ENCODE results near the gene SPDEF. TPM values are rescaled to one million over a fixed set of nuclear protein-coding genes. Genes with fewer than 3 reads are reported as not detected.

Gene SPDEF
- total and polyA plus RNA-seq, 2 of the 13 experiments (the other 11 are each of a cell fraction or from before 2014, with no cell fraction given), result not detected

GRCh38 chr6:34540222-34540621, 15.9 kb downstream of the SPDEF start:
- H3K79me2 ChIP-seq (ENCODE audit: insufficient read depth, low read length), result no peaks in the 10 kb centered on the region
- WGBS (ENCODE audit: low lambda C conversion rate), result 16% methylated on average over 5 of the region's 5 CpGs
- no peak for FAIRE-seq
- H3K9ac ChIP-seq (ENCODE audit: insufficient read depth, low read depth, low read length), result no peak overlapping the region
- no peaks in the 10 kb centered on the region for H3K36me3 ChIP-seq (replicated peaks in 1 of 2; ENCODE audit: control insufficient read depth in 1 of 2, insufficient read depth in 2 of 2, low read length in 2 of 2)
- H4K20me1 ChIP-seq (ENCODE audit: insufficient read depth, low read length), result no peaks in the 10 kb centered on the region; the same call in 1 of the 2 replicates
- H3K9me3 ChIP-seq (ENCODE audit: low read length), result no peaks in the 10 kb centered on the region
- ChIA-PET POLR2A (no interaction called here), CTCF (ENCODE audit: low intra/inter-chr PET ratio, low total read pairs) (no interaction called here)
- H3K27me3 ChIP-seq (ENCODE audit: control insufficient read depth in 1 of 2, insufficient read depth in 2 of 2, low read length in 2 of 2), result peaks cover 20 to 67% of the 10 kb centered on the region in 2 experiments
- ATAC-seq, result no peak
- TF ChIP-seq SUZ12 (IDR thresholded peaks at IDR 0.05; ENCODE audit: low read depth, low read length), result no peak
- TF ChIP-seq DNMT3B (CRISPR knock-in tag; conservative IDR thresholded peaks at IDR 0.05), result no peak
- TF ChIP-seq ELK4 (CRISPR knock-in tag; IDR thresholded peaks at IDR 0.05; ENCODE audit: borderline replicate concordance), result no peak
- no peak for TF ChIP-seq EED (CRISPR knock-in tag; IDR thresholded peaks at IDR 0.05)
- TF ChIP-seq ZNF333 (CRISPR knock-in tag; IDR thresholded peaks at IDR 0.05; ENCODE audit: borderline replicate concordance), result no peak
- no peak for TF ChIP-seq ATM (IDR thresholded peaks at IDR 0.05; ENCODE audit: borderline replicate concordance)
- no peak for TF ChIP-seq ARHGAP35 (CRISPR knock-in tag; IDR thresholded peaks at IDR 0.05; ENCODE audit: borderline replicate concordance)
- TF ChIP-seq, protein P1, sequence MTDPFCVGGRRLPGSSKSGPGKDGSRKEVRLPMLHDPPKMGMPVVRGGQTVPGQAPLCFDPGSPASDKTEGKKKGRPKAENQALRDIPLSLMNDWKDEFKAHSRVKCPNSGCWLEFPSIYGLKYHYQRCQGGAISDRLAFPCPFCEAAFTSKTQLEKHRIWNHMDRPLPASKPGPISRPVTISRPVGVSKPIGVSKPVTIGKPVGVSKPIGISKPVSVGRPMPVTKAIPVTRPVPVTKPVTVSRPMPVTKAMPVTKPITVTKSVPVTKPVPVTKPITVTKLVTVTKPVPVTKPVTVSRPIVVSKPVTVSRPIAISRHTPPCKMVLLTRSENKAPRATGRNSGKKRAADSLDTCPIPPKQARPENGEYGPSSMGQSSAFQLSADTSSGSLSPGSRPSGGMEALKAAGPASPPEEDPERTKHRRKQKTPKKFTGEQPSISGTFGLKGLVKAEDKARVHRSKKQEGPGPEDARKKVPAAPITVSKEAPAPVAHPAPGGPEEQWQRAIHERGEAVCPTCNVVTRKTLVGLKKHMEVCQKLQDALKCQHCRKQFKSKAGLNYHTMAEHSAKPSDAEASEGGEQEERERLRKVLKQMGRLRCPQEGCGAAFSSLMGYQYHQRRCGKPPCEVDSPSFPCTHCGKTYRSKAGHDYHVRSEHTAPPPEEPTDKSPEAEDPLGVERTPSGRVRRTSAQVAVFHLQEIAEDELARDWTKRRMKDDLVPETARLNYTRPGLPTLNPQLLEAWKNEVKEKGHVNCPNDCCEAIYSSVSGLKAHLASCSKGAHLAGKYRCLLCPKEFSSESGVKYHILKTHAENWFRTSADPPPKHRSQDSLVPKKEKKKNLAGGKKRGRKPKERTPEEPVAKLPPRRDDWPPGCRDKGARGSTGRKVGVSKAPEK (CRISPR knock-in tag; IDR thresholded peaks at IDR 0.05; ENCODE audit: borderline replicate concordance), result no peak
- no peak overlapping the region for H3K4me3 ChIP-seq (replicated peaks in 1 of 3; ENCODE audit: insufficient read depth in 1 of 3, low read depth in 2 of 3, low read length in 3 of 3)
- in situ Hi-C loops (cut with HindIII; ENCODE audit: extremely low pct_ligation_motif_present, low pct_unique_long_range_greater_than_20kb), result no loop called here
- DNase-seq (ENCODE audit: low spot score), result no peak
- BruUV-seq (replicated peaks), result no TSS peak
- intact Hi-C loops (cut with micrococcal nuclease; ENCODE audit: unreplicated experiment), result no loop called here
- no peak overlapping the region for H2AFZ ChIP-seq (ENCODE audit: low read length)
- H3K4me1 ChIP-seq (ENCODE audit: insufficient read depth, low read length), result peaks cover 9% of the 10 kb centered on the region; the same call in 1 of the 2 replicates
- no peak overlapping the region for H3K4me2 ChIP-seq (ENCODE audit: low read depth, low read length)
- H3K27ac ChIP-seq (ENCODE audit: extremely low read length, insufficient read depth, low read length), result no peak overlapping the region

Data from HepG2 (cell line).